Measurements from ENCODE around the gene RIPK4. TPM values are rescaled to one million over a fixed set of nuclear protein-coding genes. Genes with fewer than 3 reads are reported as not detected.

Gene RIPK4
- polyA plus RNA-seq, 1 donor (not counting 4 experiments of a cell fraction or from before 2014, with no cell fraction given): 18.4 TPM

DNA sequence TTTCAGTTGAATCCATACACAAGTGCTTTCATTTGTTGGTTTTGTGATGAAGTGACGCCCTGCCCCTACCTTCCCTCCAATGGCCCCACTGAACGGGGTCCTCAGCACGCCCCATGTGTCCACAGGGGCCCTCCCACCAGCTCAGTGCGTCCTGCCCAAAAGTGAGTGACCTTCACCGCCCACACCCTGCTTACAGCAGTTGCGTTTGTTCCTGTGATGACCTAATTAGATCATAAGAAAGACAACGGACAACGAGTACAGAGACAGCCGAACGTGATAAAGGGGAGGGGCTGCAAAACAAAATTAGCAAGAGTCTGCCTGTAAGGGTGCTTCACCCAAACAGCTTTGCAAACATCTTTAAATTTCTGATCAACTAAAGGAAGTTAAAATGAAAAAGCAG, 38.2 kb upstream of the RIPK4 start:
- no peak overlapping the region for H3K27ac ChIP-seq (ENCODE audit: control insufficient read depth, insufficient read depth, low read length)
- no peak for TF ChIP-seq CTCF (optimal IDR thresholded peaks at IDR 0.05 in 1 of 3, IDR thresholded peaks at IDR 0.05 in 1 of 3, conservative IDR thresholded peaks at IDR 0.05 in 1 of 3; ENCODE audit: extremely low read depth in 1 of 3, insufficient read depth in 2 of 3, low read length in 3 of 3)
- no peak for TF ChIP-seq EZH2 (IDR thresholded peaks at IDR 0.05; ENCODE audit: low read length)
- H3K4me3 ChIP-seq (ENCODE audit: control insufficient read depth in 2 of 3, extremely low read depth in 1 of 3, insufficient read depth in 2 of 3, low read depth in 1 of 3, low read length in 3 of 3): no peak overlapping the region
- H3K27me3 ChIP-seq (ENCODE audit: control insufficient read depth, extremely low read depth, insufficient read depth, low read length): no peaks in the 10 kb centered on the region
- FAIRE-seq (no peak), DNase-seq (ENCODE audit: low read depth, low spot score) (no peak)
- peaks cover 3% of the 10 kb centered on the region for H3K79me2 ChIP-seq (ENCODE audit: control insufficient read depth, insufficient read depth, low read length)
- H3K9me1 ChIP-seq (ENCODE audit: control insufficient read depth, extremely low read depth, insufficient read depth, low read length): no peaks in the 10 kb centered on the region
- H3K4me1 ChIP-seq (ENCODE audit: control insufficient read depth, extremely low read depth, insufficient read depth, low read length): no peaks in the 10 kb centered on the region
- no peak overlapping the region for H2AFZ ChIP-seq (ENCODE audit: control insufficient read depth, low read length)
- no peak overlapping the region for H3K9ac ChIP-seq (ENCODE audit: control insufficient read depth, extremely low read depth, insufficient read depth, low read length)
- no peaks in the 10 kb centered on the region for H4K20me1 ChIP-seq (ENCODE audit: control insufficient read depth, extremely low read depth, insufficient read depth, low read length)
- H3K4me2 ChIP-seq (ENCODE audit: control insufficient read depth, extremely low read depth, insufficient read depth, low read depth, low read length): no peak overlapping the region
- H3K36me3 ChIP-seq (ENCODE audit: control insufficient read depth in 2 of 2, extremely low read depth in 1 of 2, insufficient read depth in 2 of 2, low read length in 2 of 2): peaks cover 7 to 10% of the 10 kb centered on the region in 2 experiments
- no peaks in the 10 kb centered on the region for H3K9me3 ChIP-seq (ENCODE audit: control insufficient read depth, low read depth, low read length)
- dilution Hi-C loops (cut with MboI; ENCODE audit: extremely low pct_ligation_motif_present, low sequenced_read_pairs): no loop called here

GRCh38 chr21:41804381-41804780, 37.5 kb upstream of the RIPK4 start:
- peaks cover 3% of the 10 kb centered on the region for H3K79me2 ChIP-seq (ENCODE audit: control insufficient read depth, insufficient read depth, low read length)
- dilution Hi-C loops (cut with MboI; ENCODE audit: extremely low pct_ligation_motif_present, low sequenced_read_pairs): no loop called here
- peaks cover 7 to 8% of the 10 kb centered on the region in 2 experiments for H3K36me3 ChIP-seq (ENCODE audit: control insufficient read depth in 2 of 2, extremely low read depth in 1 of 2, insufficient read depth in 2 of 2, low read length in 2 of 2)
- no peaks in the 10 kb centered on the region for H3K4me1 ChIP-seq (ENCODE audit: control insufficient read depth, extremely low read depth, insufficient read depth, low read length)
- DNase-seq (ENCODE audit: low read depth, low spot score) (no peak), FAIRE-seq (no peak)
- no peaks in the 10 kb centered on the region for H4K20me1 ChIP-seq (ENCODE audit: control insufficient read depth, extremely low read depth, insufficient read depth, low read length)
- TF ChIP-seq EZH2 (IDR thresholded peaks at IDR 0.05; ENCODE audit: low read length): no peak
- no peak for TF ChIP-seq CTCF (optimal IDR thresholded peaks at IDR 0.05 in 1 of 3, IDR thresholded peaks at IDR 0.05 in 1 of 3, conservative IDR thresholded peaks at IDR 0.05 in 1 of 3; ENCODE audit: extremely low read depth in 1 of 3, insufficient read depth in 2 of 3, low read length in 3 of 3)
- H3K9me1 ChIP-seq (ENCODE audit: control insufficient read depth, extremely low read depth, insufficient read depth, low read length): no peaks in the 10 kb centered on the region
- H3K27ac ChIP-seq (ENCODE audit: control insufficient read depth, insufficient read depth, low read length): no peak overlapping the region
- no peak overlapping the region for H3K9ac ChIP-seq (ENCODE audit: control insufficient read depth, extremely low read depth, insufficient read depth, low read length)
- H3K4me2 ChIP-seq (ENCODE audit: control insufficient read depth, extremely low read depth, insufficient read depth, low read depth, low read length): no peak overlapping the region
- H3K4me3 ChIP-seq (ENCODE audit: control insufficient read depth in 2 of 3, extremely low read depth in 1 of 3, insufficient read depth in 2 of 3, low read depth in 1 of 3, low read length in 3 of 3): no peak overlapping the region
- H3K9me3 ChIP-seq (ENCODE audit: control insufficient read depth, low read depth, low read length): no peaks in the 10 kb centered on the region
- no peak overlapping the region for H2AFZ ChIP-seq (ENCODE audit: control insufficient read depth, low read length)
- H3K27me3 ChIP-seq (ENCODE audit: control insufficient read depth, extremely low read depth, insufficient read depth, low read length): no peaks in the 10 kb centered on the region
